Hematopoietic multipotent progenitor cell treated with erythropoietin and hydrocortisone succinate and interleukin-3 and kit ligand, for 8 days (in vitro differentiated cells): ENCODE results near the gene SLC23A2.

Source experiments
- DNase-seq: peaks from one replicate; pipeline ENCODE4 v3.0.0-alpha.2; 2015

The SLC23A2 gene

DNA sequence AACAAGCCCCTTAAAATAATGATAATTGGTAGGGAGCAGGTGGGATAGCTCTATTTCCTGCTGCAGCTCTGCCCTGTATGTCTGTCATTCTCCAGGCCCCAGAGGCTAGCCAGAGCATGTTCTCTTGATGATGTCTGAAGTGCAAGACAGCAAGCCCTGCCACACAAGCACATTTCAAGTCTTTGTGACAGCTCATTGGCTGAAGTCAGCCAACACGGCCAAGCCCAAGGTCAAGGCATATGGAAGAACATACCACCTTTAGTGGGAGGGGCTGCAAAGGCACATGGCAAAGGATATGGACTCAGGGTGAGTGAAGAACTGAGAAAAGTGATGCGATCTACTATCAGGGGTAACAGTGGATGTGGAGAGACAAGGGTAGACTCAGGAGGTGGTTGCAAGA, 163.6 kb downstream of the SLC23A2 start:
- no peak for DNase-seq

DNA sequence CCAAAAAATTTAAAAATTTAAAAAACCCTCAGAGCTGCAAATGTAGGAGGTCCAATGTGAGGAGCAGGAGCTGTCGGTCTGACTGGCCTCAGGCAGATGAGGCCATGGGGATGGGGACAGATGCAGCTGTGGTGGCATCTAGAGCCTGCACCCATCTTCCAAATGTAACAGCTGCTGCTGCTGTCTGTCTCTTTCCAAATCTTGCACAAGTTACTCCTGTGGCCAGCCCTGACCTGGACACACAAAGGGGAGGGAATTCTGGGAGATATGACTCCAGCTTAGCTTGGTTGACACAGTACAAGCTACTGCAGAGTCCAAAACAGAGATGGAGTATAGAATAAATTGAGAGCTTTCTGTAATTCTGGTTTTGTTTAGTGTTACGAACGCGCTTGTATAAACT, 164.4 kb downstream of the SLC23A2 start:
- no peak for DNase-seq

- no peak for DNase-seq
These were observed 164.8 kb downstream of the SLC23A2 start for GRCh38 chr20:4836473-4836872.

GRCh38 chr20:4835244-4836177, 165.8 kb downstream of the SLC23A2 start:
- DNase-seq: no peak

DNA sequence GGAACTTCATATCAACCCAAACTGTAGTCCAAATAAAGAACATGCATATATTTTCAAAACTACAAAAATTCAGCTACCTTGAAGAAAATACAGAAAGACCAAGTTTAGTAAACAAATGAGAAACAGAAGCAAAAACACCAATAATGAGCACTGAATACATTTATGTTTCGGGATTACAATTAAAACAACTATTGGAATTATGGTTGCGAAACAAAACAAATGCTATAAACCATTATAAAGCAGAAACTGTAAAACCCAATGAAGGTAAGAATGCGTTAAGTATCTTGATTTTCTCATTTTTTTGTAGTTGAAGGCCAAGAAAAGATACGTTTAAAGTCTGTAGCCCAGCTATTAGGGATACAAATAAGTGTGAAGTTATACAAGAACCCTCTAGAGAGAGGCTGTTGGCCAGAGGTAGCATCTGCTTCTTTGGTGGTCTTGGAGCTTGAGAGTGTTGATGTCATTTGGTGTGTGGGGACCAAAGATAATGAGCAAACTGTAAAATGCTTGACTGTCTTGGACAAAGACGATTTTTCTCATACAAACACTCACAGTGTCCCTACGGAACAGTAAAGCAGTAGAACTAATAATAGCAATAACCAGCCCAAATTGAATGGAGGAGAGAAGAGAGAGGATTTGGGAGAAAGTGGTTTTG, 168.1 kb downstream of the SLC23A2 start:
- no peak for DNase-seq

DNA sequence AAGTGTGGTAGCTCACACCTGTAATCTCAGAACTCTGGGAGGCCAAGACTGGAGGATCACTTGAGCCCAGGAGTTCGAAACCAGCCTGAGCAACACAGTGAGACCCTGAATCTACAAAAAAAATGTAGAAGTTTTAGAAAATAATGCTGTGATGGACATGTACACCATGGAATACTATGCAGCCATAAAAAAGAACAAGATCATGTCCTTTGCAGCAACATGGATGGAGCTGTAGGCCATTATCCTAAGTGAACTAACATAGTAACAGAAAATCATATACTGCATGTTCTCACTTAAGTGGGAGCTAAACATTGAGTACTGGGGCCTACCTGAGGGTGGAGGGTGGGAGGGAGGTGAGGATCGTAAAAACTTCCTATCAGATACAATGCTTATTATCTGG, 168.8 kb downstream of the SLC23A2 start:
- DNase-seq: no peak

- no peak for DNase-seq
These were observed 170.6 kb downstream of the SLC23A2 start for GRCh38 chr20:4830696-4831095.

GRCh38 chr20:4830259-4830658, 171.1 kb downstream of the SLC23A2 start:
- DNase-seq: no peak

DNA sequence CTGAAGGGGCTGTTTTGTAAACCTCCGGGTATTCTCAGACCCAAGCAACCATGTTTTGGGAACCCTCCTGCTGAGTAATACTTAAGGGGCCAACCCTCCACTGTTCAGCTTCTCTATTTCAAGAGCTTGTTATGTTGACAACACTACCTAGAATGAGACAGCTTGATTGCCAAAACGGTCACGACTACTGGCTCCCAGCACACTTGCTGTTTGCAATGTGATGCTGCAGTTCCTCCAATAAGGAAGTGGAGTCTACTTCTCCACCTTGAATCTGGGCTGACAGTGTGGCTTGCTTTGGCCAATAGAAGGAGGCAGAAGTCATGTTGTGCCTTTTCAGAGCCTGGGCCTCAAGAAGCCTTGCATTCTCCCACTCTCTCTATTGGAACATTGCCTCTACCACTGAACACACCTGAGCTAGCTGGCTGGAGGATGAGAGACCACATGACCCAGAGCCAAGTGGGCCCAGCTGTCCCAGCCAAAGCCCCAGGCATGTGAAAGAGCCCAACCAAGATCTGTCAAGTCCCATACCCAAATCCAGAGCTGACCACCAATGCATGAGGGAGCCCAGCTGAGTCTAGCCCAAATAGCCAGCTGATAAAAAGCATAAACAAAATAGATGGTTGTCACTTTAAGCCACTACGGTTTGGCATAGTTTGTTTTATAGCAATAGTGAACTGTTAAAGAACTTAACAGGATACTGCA, 171.6 kb downstream of the SLC23A2 start:
- peak; percentile 9 for DNase-seq

- DNase-seq: no peak
These were observed 172.3 kb downstream of the SLC23A2 start for GRCh38 chr20:4828830-4829513.

DNA sequence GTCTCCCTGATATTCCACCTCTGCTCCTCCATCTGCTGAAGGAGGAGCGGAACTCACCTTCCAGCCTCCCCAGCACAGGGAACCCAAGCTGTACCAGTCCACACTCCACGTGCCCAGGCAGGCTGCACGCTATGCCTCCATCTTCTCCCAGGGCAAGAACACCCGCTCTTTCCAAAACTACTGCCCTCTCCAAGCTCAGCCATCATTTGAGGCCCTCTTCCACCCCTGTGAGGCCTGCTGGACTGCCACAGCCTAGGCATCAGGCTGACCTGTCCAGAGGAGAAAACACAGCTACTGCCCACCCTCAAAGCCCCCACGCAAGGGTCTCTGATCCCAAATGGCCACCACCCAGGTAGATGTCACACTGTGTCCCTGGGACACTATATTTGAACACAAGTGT, 179.7 kb downstream of the SLC23A2 start:
- no peak for DNase-seq

DNA sequence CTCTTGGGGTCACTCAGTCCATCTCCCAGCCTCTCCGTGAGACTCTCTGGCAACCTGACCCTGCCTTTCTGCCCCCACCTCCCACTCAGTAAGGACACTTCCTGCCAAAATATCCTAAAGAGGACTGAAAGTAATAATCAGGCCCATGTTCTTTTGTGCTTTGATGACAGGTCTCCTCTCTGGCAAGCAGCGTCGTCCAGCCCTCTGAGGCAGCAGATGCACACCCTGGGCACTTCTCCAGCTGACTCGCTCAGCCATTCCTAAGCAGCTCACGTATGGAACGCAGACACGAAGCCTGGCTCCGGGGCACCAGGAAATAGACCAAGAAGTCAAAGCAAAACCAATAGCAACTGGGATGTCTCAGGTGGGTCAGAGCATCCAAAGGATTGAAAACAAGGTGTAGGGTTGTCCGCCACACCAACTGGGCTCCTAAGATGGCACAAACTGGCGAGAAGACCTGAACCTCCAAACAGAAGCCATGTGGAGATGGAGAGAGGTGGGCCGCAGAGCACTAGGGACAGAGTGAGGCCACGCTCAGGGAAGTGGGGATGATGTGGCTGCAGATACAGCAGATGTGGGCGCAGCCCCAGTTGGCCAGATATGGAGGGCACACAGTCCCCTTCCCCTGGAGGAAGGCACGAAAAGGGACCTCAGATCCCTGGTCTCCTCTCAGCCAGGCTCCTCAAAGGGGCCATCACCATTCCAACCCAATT, 180.3 kb downstream of the SLC23A2 start:
- DNase-seq: no peak

- DNase-seq: no peak
These were observed 181.4 kb downstream of the SLC23A2 start for GRCh38 chr20:4819901-4820300.

- peak; percentile 9 for DNase-seq
These were observed 184.1 kb downstream of the SLC23A2 start for GRCh38 chr20:4817230-4817671.

GRCh38 chr20:4815628-4816027, 185.7 kb downstream of the SLC23A2 start:
- DNase-seq: no peak

DNA sequence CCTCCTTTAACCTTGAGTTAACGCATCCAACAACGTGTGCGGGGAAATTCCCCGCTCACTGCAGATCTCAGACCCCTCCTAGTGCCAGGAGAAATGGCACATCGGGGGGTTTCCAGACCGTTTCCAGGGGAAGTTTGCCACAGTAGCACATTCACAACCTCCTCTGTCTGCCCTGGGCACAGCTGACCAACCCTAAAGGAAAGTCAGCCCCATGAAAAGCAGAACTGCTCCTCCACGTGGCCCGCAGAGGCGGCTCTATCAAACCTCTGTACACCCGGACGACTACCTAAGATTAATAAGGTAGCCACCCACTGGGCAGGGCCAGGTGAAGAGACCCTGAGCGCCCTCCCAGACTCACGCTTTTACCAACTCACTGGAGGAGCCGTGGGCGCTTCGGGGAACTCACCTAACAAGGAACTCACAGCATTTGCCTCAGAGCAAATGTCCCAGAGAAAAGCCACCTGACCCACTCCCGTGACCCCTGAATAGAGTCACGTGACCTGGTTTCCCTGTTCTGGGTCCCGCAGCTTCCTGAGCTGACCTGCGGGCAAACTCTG, 186.5 kb downstream of the SLC23A2 start:
- peak; percentile 13 for DNase-seq

DNA sequence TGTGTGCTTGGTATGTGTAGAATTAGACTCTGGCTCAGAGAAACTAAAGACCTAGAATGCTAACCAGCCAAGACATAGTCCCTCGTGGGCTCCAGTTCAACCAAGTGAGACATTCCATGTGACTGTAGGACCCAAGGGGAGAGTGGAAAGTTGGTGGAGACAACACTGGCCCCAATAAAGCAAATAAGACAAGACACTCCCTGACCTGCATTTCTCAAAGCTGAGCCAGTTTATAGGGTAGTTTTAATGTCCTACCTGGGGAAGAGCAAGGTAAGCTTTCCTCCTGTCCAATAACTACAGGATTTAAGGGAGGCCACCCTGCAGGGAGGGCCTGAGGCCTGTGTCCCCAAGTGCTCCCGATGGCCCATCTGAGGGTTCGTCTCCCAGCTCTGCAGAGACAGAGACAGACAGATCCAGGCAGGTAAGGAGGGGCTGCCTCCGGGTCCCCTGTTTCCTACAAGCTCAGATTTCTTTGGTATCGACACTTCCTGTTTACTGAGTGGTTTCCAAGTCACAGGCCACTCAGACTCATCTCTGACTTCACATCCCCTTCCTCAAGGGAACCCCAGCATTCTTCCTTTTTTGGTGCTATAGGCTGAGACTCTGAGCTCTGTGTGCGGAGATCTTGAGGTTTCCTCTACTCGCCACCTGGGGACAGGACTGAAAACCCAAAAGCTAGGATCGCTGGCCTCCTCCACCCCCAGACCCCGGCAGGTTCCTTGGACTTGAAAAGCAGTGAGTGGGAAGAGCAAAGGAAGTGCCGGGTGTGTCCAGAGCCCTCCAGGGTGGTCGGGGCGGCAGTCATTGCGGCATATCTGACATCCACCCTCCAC, 187.2 kb downstream of the SLC23A2 start:
- DNase-seq: peak; percentile 17

DNA sequence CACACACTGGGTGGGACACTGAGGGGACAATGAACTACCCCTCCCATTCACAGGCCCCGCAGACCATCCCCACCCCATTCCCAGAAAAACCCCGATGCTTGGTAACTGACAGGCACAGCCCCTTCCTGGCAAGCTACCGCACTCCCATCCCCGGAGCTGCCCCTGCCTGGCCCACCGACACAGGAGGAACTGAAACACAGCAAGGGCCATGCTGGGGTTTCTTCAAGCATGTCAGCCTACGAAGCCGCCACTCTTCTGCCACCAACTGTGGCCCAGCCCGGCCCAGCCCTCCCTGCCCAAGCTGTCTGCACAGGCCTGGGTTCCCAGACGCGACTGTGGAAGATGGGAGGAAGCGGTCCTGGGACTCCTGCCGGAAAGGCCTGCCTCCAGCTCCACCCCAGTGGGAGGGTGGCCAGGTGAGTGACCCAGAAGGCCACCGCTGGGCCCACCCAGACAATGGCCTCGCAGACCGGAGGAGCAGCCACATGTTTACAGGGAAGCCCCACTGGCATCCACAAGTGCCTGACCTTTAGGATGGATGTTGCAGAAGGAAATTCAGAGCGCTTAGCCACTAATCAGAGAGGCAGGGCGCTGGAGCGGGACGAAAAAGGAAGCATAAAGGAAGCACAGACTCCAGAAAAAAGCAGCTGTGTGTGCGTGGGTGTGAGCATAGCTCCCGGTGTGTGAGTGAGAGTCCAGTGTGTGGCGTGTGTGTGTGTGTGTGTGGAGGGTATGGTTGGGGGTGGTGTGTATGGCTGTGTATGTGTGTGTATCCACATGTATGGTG, 188.0 kb downstream of the SLC23A2 start:
- no peak for DNase-seq

DNA sequence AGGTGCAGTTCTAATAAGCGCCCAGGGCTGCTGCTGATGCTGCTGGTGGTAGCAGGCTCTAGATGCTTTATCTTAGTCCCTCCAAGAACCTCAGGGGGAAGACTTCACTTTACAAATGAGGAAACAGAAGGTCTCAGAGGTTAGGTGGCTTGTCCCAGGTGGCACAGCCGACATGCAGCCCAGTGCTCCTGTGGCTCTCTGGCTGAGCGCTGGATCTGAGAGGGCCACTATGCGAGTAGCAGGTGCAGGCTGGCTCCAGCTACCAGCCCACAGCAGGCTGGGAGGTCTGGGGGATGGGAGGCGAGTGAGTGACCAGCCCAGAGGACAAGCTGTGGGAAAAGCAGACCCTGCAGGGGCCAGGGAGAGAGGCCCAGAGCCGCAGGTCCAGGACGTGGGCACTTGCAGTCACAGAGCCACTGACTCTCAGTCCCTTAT, 188.7 kb downstream of the SLC23A2 start:
- DNase-seq: no peak

- no peak for DNase-seq
These were observed 189.1 kb downstream of the SLC23A2 start for GRCh38 chr20:4812216-4812615.
